CD4-positive, alpha-beta T cell treated with Interferon gamma for 1 hour (primary cell): Measurements from ENCODE around the gene SEC14L5.
"Not testable (repeated sequence)": the region's sequence is repeated elsewhere in the genome, so short reads cannot be mapped to it uniquely, and the experiment has no call there.

Source experiments
- DNase-seq: peaks from one replicate; pipeline ENCODE4 v3.0.0-alpha.2; 2020

The SEC14L5 gene

GRCh38 chr16:5042574-5043171 lies 84.5 kb downstream of the SEC14L5 start:
- DNase-seq = no peak

GRCh38 chr16:5044011-5044540 lies 85.9 kb downstream of the SEC14L5 start:
- no peak for DNase-seq

GRCh38 chr16:5044581-5044980 lies 86.5 kb downstream of the SEC14L5 start:
- DNase-seq = not testable (repeated sequence)

GRCh38 chr16:5045499-5046115 lies 87.5 kb downstream of the SEC14L5 start:
- DNase-seq = no peak

GRCh38 chr16:5046914-5047313 lies 88.8 kb downstream of the SEC14L5 start:
- no peak for DNase-seq

- no peak for DNase-seq
These were observed 97.0 kb downstream of the SEC14L5 start for GRCh38 chr16:5054876-5055865.

- DNase-seq = peak; percentile 31
These were observed 98.2 kb downstream of the SEC14L5 start for GRCh38 chr16:5056352-5056751.

- DNase-seq = no peak
These were observed 100.3 kb downstream of the SEC14L5 start for GRCh38 chr16:5058476-5058875.

GRCh38 chr16:5059386-5060072 lies 101.4 kb downstream of the SEC14L5 start:
- no peak for DNase-seq

- DNase-seq = no peak
These were observed 102.0 kb downstream of the SEC14L5 start for GRCh38 chr16:5060073-5060641.

- DNase-seq = no peak
These were observed 103.9 kb downstream of the SEC14L5 start for GRCh38 chr16:5062051-5062450.

- DNase-seq = no peak
These were observed 104.9 kb downstream of the SEC14L5 start for GRCh38 chr16:5062790-5063765.

- no peak for DNase-seq
These were observed 106.8 kb downstream of the SEC14L5 start for GRCh38 chr16:5064915-5065314.

GRCh38 chr16:5065326-5065725 lies 107.2 kb downstream of the SEC14L5 start:
- DNase-seq = no peak

- no peak for DNase-seq
These were observed 107.7 kb downstream of the SEC14L5 start, which contains the start of gene C16orf89 for GRCh38 chr16:5065813-5066212. TSS of gene C16orf89 (minus strand) at chr16:5065956. CDS start at chr16:5065908, 48 bp downstream.

GRCh38 chr16:5066511-5066910 lies 108.4 kb downstream of the SEC14L5 start:
- no peak for DNase-seq
